ENCODE measurements around the gene MRPL27. TPM values are rescaled to one million over a fixed set of nuclear protein-coding genes. Genes with fewer than 3 reads are reported as not detected.

Gene MRPL27
- total RNA-seq, 1 donor from 2014 or later, result 78.6 TPM

GRCh38 chr17:50364061-50364458 lies 8.9 kb downstream of the MRPL27 start:
- DNase-seq (no peak), ATAC-seq (ENCODE audit: poor library complexity) (no peak)
- intact Hi-C loops (cut with DNase I), result no loop called here

GRCh38 chr17:50363217-50364060 lies 9.5 kb downstream of the MRPL27 start:
- ATAC-seq (ENCODE audit: poor library complexity), result no peak
- intact Hi-C loops (cut with DNase I), result no loop called here
- DNase-seq, result no peak

GRCh38 chr17:50362661-50363060 lies 10.3 kb downstream of the MRPL27 start:
- DNase-seq (no peak), ATAC-seq (ENCODE audit: poor library complexity) (no peak)
- intact Hi-C loops (cut with DNase I), result no loop called here

- ATAC-seq (ENCODE audit: poor library complexity), result peak; percentile 59
- intact Hi-C loops (cut with DNase I), result no loop called here
- DNase-seq, result no peak
These were observed 11.2 kb downstream of the MRPL27 start for GRCh38 chr17:50361561-50362480.

GRCh38 chr17:50360486-50361115 lies 12.4 kb downstream of the MRPL27 start:
- no peak for ATAC-seq (ENCODE audit: poor library complexity)
- DNase-seq, result no peak
- intact Hi-C loops (cut with DNase I), result no loop called here

- intact Hi-C loops (cut with DNase I), result no loop called here
- no peak for ATAC-seq (ENCODE audit: poor library complexity)
These were observed 13.0 kb downstream of the MRPL27 start for GRCh38 chr17:50359998-50360461.

GRCh38 chr17:50359005-50359699 lies 13.8 kb downstream of the MRPL27 start:
- no peak for ATAC-seq (ENCODE audit: poor library complexity)
- intact Hi-C loops (cut with DNase I), result no loop called here
- DNase-seq, result no peak

More at GRCh38 chr17:50359998-50360461, 13.0 kb downstream of the MRPL27 start:
- DNase-seq, result no peak

- intact Hi-C loops (cut with DNase I), result no loop called here
- ATAC-seq (ENCODE audit: poor library complexity) (no peak), DNase-seq (no peak)
These were observed 14.8 kb downstream of the MRPL27 start for GRCh38 chr17:50358177-50358576.

- no peak for ATAC-seq (ENCODE audit: poor library complexity)
- intact Hi-C loops (cut with DNase I), result no loop called here
- DNase-seq, result no peak
These were observed 16.0 kb downstream of the MRPL27 start for GRCh38 chr17:50356892-50357510.

- intact Hi-C loops (cut with DNase I), result no loop called here
- ATAC-seq (ENCODE audit: poor library complexity) (no peak), DNase-seq (no peak)
These were observed 16.6 kb downstream of the MRPL27 start for GRCh38 chr17:50356418-50356817.

GRCh38 chr17:50355701-50356341 lies 17.2 kb downstream of the MRPL27 start:
- intact Hi-C loops (cut with DNase I), result no loop called here
- DNase-seq (no peak), ATAC-seq (ENCODE audit: poor library complexity) (no peak)

GRCh38 chr17:50355336-50355700 lies 17.7 kb downstream of the MRPL27 start:
- intact Hi-C loops (cut with DNase I), result no loop called here
- DNase-seq, result no peak
- ATAC-seq (ENCODE audit: poor library complexity), result no peak

- ATAC-seq (ENCODE audit: poor library complexity) (no peak), DNase-seq (no peak)
- intact Hi-C loops (cut with DNase I), result no loop called here
These were observed 18.2 kb downstream of the MRPL27 start for GRCh38 chr17:50354776-50355175.

GRCh38 chr17:50354198-50354597 lies 18.8 kb downstream of the MRPL27 start:
- intact Hi-C loops (cut with DNase I), result no loop called here
- DNase-seq, result no peak
- no peak for ATAC-seq (ENCODE audit: poor library complexity)

GRCh38 chr17:50353600-50354195 lies 19.3 kb downstream of the MRPL27 start:
- no peak for DNase-seq
- intact Hi-C loops (cut with DNase I), result no loop called here
- ATAC-seq (ENCODE audit: poor library complexity), result no peak

GRCh38 chr17:50352693-50353599 lies 20.0 kb downstream of the MRPL27 start:
- ATAC-seq (ENCODE audit: poor library complexity) (no peak), DNase-seq (no peak)
- intact Hi-C loops (cut with DNase I), result no loop called here

Data from Right ventricle myocardium superior (tissue), 1 donor.